ENCODE results near the gene SLC38A5.
"Not testable (repeated sequence)": the region's sequence is repeated elsewhere in the genome, so short reads cannot be mapped to it uniquely, and the experiment has no call there.

SLC38A5 gene

DNA sequence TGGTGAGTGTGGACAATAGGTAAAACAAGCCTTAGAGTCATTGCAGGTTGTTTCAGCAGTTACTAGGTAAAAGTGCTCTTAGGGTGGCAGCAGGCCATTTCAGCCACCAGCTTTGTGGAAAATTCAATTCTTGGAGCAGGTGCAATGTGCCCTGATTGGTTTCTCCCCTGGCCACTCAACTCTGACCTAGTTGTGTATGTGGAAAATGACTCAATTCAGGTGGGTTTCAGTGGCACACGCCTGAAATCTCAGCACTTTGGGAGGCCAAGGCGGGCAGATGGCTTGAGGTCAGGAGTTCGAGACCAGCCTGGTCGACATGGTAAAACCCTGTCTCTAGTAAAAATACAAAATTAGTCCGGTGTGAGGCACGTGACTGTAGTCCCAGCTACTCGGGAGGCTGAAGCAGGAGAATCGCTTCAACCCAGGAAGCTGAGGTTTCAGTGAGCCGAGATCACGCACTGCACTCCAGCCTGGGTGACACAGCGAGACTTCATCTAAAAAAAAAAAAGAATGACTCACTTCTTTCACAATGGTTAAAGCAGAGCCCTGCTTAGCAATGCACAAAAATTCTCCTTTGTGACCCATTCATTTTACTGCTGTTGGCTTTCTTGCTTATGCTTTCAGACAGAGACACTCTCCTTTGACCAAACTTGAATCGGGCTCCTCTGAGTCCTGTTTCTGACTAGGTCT is 42.9 kb downstream of the SLC38A5 start:
- not testable (repeated sequence) for H3K4me3 ChIP-seq (ENCODE audit: low read depth in 1 of 2, low read length in 2 of 2); H3K27ac ChIP-seq (ENCODE audit: low read depth, low read length); H3K4me1 ChIP-seq (ENCODE audit: control insufficient read depth in 1 of 2, insufficient read depth in 2 of 2, low read length in 2 of 2); H3K9ac ChIP-seq (ENCODE audit: low read depth in 1 of 2, low read length in 2 of 2); H3K27me3 ChIP-seq (ENCODE audit: control insufficient read depth in 1 of 2, insufficient read depth in 2 of 2, low read length in 2 of 2); H3K36me3 ChIP-seq (ENCODE audit: control insufficient read depth in 1 of 2, insufficient read depth in 2 of 2, low read length in 2 of 2); H3K9me3 ChIP-seq (ENCODE audit: control insufficient read depth in 1 of 2, low read length in 2 of 2)

DNA sequence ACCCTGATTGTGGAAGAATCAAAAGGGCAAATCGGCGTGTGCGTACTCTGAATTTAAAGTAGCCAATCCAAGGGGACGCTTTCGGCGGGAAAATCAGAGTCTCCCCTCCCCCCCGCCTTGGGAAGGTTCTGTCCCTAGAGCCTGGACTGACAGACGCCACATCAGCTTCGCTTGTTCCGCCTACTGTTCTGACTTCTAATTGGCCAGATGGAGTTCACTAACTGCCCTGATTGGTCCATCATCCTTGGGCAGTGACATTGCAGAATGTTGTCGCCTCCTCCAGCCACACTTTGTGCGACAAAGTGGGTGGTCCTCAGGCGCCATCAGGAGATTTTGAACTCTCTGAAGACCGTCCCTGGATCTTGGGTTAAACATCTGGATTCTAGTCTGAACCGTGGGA is 58.2 kb downstream of the SLC38A5 start, which contains the start of gene SSX4B:
Gene SSX4B, minus strand, starts transcription at position 101 of the 400 bp plus-strand sequence. CDS start 588 bp downstream, outside the sequence.
- not testable (repeated sequence) for H3K4me3 ChIP-seq (ENCODE audit: low read depth in 1 of 2, low read length in 2 of 2); H3K27me3 ChIP-seq (ENCODE audit: control insufficient read depth in 1 of 2, insufficient read depth in 2 of 2, low read length in 2 of 2); H3K9ac ChIP-seq (ENCODE audit: low read depth in 1 of 2, low read length in 2 of 2); H3K36me3 ChIP-seq (ENCODE audit: control insufficient read depth in 1 of 2, insufficient read depth in 2 of 2, low read length in 2 of 2); H3K4me1 ChIP-seq (ENCODE audit: control insufficient read depth in 1 of 2, insufficient read depth in 2 of 2, low read length in 2 of 2); H3K27ac ChIP-seq (ENCODE audit: low read depth, low read length); H3K9me3 ChIP-seq (ENCODE audit: control insufficient read depth in 1 of 2, low read length in 2 of 2)
